Type B pancreatic cell (in vitro differentiated cells): ENCODE measurements around the gene MYO1C. TPM values are rescaled to one million over a fixed set of nuclear protein-coding genes. Genes with fewer than 3 reads are reported as not detected.
"Not testable (repeated sequence)": the region's sequence is repeated elsewhere in the genome, so short reads cannot be mapped to it uniquely, and the experiment has no call there.

Experiments used
- DNase-seq: peaks from one replicate; pipeline ENCODE4 v3.0.0; 2021; ENCODE audit warnings: mixed read lengths; ENCODE audit not compliant: unreplicated experiment; ENCODE audit errors: extremely low spot score
- H3K27ac Mint-ChIP-seq: 2 replicates; pipeline ENCODE4 v1.8.0; 2021; ENCODE audit warnings: mild to moderate bottlenecking, mixed read lengths
- H3K27me3 Mint-ChIP-seq: 2 replicates; pipeline ENCODE4 v1.8.0; 2021; ENCODE audit warnings: mixed read lengths
- H3K36me3 Mint-ChIP-seq: 2 replicates; pipeline ENCODE4 v1.8.0; 2021; ENCODE audit warnings: mixed read lengths
- H3K4me1 Mint-ChIP-seq: one replicate; pipeline ENCODE4 v1.8.0; 2021; ENCODE audit warnings: mixed read lengths; ENCODE audit not compliant: unreplicated experiment
- H3K4me3 Mint-ChIP-seq: 2 replicates; pipeline ENCODE4 v1.8.0; 2021; ENCODE audit warnings: mild to moderate bottlenecking, mixed read lengths
- H3K9me3 Mint-ChIP-seq: 2 replicates; pipeline ENCODE4 v1.8.0; 2021; ENCODE audit warnings: mixed read lengths
- total RNA-seq: library from RNA; stranded (reverse); gene quantifications from 2 replicates; pipeline ENCODE4 v1.2.1, GENCODE V29; 2021; ENCODE audit warnings: low replicate concordance
- TF ChIP-seq, protein P1 (sequence below): fragments of 200-600 bp; sonication (generic); conservative IDR thresholded peaks from 2 replicates; pipeline ENCODE4 v1.5.0; 2021; ENCODE audit warnings: antibody characterized with exemption, mild to moderate bottlenecking

MYO1C gene
- total RNA-seq, 1 donor from 2014 or later = 73.6 TPM

DNA sequence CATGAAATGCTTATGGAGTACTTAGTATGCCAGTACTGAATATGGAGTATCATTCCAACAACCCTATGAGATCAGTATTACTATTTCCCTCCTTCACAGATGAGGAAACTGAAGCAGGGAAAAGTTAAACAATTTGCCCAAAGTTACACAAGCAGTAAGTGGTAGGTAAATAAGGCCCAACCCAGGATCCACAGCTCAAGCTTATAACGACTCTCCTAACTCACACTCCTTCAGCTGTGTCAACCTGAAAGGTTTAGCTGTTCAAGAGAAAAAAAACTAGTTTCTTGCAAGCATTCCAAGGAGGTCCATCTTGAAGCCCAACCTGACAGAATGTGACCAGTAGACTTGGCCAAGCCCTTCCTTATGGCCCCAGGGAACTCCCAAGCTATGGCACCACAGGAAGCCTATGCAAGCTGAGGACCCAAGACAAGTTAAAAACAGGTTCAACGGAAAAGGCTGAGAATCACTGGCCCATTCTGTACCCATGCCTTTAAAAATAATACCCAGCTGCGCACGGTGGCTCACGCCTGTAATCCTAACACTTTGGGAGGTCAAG is 43.0 kb downstream of the MYO1C start:
- no peak overlapping the region for H3K4me3 Mint-ChIP-seq
- H3K27ac Mint-ChIP-seq = peak overlapping the region; percentile 37
- no peaks in the 10 kb centered on the region for H3K27me3 Mint-ChIP-seq
- TF ChIP-seq, protein P1, sequence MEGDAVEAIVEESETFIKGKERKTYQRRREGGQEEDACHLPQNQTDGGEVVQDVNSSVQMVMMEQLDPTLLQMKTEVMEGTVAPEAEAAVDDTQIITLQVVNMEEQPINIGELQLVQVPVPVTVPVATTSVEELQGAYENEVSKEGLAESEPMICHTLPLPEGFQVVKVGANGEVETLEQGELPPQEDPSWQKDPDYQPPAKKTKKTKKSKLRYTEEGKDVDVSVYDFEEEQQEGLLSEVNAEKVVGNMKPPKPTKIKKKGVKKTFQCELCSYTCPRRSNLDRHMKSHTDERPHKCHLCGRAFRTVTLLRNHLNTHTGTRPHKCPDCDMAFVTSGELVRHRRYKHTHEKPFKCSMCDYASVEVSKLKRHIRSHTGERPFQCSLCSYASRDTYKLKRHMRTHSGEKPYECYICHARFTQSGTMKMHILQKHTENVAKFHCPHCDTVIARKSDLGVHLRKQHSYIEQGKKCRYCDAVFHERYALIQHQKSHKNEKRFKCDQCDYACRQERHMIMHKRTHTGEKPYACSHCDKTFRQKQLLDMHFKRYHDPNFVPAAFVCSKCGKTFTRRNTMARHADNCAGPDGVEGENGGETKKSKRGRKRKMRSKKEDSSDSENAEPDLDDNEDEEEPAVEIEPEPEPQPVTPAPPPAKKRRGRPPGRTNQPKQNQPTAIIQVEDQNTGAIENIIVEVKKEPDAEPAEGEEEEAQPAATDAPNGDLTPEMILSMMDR = no peak
- H3K9me3 Mint-ChIP-seq = no peaks in the 10 kb centered on the region
- H3K4me1 Mint-ChIP-seq = peaks cover 24% of the 10 kb centered on the region
- no peak for DNase-seq
- peaks cover 17% of the 10 kb centered on the region for H3K36me3 Mint-ChIP-seq

DNA sequence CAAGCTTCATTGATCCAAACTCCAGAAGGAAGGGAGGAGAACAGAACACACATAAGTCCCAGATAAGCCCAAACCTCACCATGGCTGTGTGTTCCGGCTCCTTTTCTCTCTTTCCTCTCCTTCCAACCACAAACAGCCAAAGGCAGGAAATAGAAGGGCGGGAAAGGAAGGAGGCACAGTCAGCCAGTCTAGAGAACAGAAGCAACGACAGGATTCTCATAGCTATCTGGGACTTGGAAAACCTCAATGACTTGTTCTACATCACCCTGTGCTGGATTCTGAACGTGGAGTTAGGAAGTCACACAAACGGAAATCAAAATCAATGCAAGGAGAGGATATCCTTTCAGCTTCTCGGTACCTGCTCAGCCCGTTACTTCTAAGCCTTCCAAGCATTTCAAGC is 45.4 kb downstream of the MYO1C start:
- Mint-ChIP-seq H3K36me3 (peaks cover 17% of the 10 kb centered on the region), H3K4me1 (peaks cover 11% of the 10 kb centered on the region), H3K27me3 (no peaks in the 10 kb centered on the region), H3K4me3 (no peak overlapping the region), H3K9me3 (no peaks in the 10 kb centered on the region), H3K27ac (peak overlapping the region; percentile 55)
- DNase-seq = no peak
- TF ChIP-seq, protein P1 = no peak

DNA sequence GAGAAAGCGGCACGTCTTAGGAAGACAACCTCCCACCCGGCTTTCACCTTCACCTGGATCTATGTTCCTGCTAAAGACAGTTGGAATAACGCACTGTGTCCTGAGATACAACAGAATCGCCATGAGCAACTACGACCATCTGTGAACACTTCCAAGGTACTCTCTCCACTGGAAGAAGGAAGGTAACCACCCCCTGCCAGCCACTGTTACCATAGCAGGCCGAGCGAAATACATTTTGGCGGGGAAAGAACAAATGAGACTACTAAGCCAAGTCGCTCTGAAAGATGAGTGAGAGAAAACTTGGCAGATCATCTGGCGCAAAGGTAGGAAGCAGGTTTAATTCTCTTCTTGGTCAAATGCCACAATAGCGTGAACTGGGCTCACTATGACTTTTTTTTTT is 46.3 kb downstream of the MYO1C start:
- TF ChIP-seq, protein P1 = no peak
- no peak for DNase-seq
- H3K27me3 Mint-ChIP-seq = no peaks in the 10 kb centered on the region
- no peak overlapping the region for H3K4me3 Mint-ChIP-seq
- H3K9me3 Mint-ChIP-seq = no peaks in the 10 kb centered on the region
- H3K4me1 Mint-ChIP-seq = peaks cover 8% of the 10 kb centered on the region
- H3K27ac Mint-ChIP-seq = no peak overlapping the region
- peaks cover 17% of the 10 kb centered on the region for H3K36me3 Mint-ChIP-seq

DNA sequence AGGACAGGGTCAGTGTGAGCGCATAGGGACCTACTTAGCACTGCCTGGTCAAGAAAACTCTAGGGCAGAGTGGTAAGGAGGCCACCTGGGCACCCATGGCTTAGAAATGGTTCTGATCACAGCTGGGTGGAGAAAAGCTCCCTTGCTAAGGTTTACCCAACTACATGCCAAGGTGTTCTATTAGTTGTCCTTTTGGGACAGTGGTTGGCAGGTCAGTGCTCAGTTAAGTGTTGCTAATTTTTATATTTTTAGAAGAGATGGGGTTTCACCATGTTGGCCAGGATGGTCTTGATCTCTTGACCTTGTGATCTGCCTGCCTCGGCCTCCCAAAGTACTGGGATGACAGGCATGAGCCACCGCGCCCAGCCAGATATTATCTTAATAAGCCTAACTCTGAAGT is 46.8 kb downstream of the MYO1C start:
- H3K36me3 Mint-ChIP-seq = peaks cover 17% of the 10 kb centered on the region
- H3K27me3 Mint-ChIP-seq, H3K27ac Mint-ChIP-seq, H3K4me1 Mint-ChIP-seq, H3K4me3 Mint-ChIP-seq, H3K9me3 Mint-ChIP-seq, DNase-seq: not testable (repeated sequence)

DNA sequence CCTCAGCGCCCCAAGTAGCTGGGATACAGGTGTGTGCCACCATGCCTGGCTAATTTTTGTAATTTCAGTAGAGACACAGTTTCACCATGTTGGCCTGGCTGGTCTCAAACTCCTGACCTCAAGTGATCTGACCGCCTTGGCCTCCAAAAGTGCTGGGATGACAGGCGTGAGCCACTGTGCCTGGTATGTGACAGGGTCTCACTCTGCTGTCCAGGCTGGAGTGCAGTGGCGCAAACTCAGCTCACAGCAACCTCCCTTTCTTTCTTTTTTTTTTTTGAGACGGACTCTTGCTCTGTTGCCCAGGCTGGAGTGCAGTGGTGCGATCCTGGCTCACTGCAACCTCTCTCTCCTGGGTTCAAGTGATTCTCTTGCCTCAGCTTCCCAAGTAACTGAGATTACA is 49.8 kb downstream of the MYO1C start:
- H3K36me3 Mint-ChIP-seq = peaks cover 15% of the 10 kb centered on the region
- not testable (repeated sequence) for H3K4me1 Mint-ChIP-seq, H3K9me3 Mint-ChIP-seq, H3K4me3 Mint-ChIP-seq, H3K27me3 Mint-ChIP-seq, DNase-seq, H3K27ac Mint-ChIP-seq

DNA sequence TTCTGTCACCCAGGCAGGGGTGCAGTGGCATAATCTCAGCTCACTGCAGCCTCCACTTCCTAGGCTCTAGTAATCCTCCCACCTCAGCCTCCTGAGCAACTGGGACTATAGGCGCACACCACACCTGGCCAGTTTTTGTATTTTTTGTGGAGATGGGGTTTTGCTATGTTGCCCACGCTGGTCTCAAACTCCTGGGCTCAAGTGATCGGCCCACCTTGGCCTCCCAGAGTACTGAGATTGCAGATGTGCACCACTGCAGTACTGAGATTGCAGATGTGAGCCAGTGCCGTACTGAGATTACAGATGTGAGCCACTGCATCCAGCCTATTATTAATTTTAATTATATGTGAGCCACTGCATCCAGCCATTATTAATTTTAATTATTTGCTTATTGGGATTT is 50.3 kb downstream of the MYO1C start:
- H3K4me1 Mint-ChIP-seq = peaks cover 3% of the 10 kb centered on the region
- H3K27ac Mint-ChIP-seq = no peak overlapping the region

More for the DNA sequence above, 50.3 kb downstream of the MYO1C start:
- TF ChIP-seq, protein P1 = no peak
- no peaks in the 10 kb centered on the region for H3K9me3 Mint-ChIP-seq
- peaks cover 14% of the 10 kb centered on the region for H3K36me3 Mint-ChIP-seq
- DNase-seq = no peak
- H3K4me3 Mint-ChIP-seq = no peak overlapping the region
- H3K27me3 Mint-ChIP-seq = no peaks in the 10 kb centered on the region
